NCI-H748 (cell line): ENCODE data around the gene KCNMA1.

Source experiments
- DNase-seq: peaks from one replicate; lab custom pipeline; 2025; ENCODE audit not compliant: unreplicated experiment; lab: John Stamatoyannopoulos, UW

KCNMA1 gene

DNA sequence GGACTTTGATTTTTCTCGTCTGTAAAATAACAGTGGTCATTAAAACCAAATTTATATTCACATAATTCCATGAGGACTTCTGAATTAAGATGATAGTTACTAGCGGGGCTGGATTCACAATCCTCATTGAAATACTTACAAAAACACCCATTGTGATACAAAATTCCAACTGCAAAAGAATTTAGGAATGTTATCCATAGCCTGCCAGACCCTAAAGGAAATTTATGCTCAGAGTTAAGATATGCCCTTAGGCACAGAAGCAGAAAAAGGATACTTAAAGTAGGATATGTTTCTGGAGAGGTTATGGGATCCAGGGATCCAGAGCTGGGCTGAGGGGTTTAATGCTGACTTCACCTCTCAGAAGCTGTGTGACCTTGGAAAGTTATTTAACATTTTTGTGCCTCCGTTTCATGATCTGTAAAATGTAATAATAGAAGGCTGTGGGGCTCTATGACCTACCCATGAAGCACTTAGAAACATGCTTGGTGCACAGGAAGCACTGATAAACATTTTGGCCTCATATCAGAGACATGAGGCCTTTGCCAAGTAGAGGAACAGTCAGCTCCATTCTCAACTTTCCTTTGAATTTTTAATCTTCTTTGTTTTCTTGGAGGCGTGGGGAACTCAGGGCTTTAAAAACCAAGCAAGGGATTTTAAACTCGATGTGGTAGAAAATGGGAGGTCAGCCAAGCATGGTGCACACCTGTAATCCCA lies 744.7 kb downstream of the KCNMA1 start:
- DNase-seq = no peak

DNA sequence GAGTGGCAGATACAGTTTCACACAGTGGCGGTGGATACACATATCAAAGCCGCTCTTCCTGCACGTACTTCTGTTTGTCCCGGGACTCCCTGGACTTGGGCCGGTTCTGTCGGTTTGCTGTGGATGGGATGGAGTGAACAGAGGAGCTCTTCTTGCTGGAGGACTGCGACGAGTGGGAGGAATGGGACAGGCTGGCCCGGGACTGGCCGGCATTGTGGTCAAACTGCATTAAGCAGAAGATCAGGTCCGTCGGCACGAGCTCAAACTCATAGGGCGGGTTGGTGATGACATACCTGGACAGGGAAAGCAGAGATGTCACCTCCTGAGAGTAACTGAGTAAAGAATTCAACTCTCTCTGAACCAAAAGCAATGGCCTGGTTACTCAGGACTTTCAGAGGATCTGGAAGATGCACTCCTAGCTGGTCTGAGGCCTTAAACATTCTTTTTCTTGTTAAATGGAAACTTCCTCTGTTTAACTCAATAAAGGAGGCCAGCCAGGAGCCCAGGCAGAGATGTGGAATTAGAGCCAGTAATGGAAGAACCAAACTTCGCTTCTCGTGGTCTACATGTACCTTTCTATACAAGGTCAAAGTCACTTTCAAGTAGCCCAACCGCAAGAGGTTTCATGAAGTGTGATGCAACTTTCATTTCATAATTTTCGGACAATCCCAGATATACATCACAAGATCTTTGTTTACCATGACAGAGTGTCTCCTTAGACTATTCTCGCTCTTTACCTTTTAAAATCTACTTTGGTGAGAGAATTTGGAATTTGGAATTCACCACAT lies 750.2 kb downstream of the KCNMA1 start:
- no peak for DNase-seq

DNA sequence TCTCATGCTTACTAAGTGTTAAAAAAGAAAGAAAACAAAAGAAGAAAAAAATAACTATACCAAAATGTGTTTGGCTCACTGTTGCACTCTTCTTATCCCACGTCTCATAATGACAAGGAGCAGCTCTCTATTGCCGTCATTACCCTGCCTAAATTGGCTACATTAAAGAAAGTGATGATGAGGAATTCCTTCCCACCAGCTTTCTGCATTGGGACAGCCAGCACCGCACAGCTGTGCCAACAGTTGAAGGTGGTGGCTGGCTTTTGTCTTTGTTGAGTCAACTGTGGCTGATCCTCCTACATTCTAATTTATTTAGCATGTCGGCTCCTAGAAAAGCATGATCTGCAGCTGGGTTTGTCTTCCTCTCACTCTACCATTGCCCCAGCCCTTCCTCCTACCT lies 751.8 kb downstream of the KCNMA1 start:
- DNase-seq = peak; percentile 43

DNA sequence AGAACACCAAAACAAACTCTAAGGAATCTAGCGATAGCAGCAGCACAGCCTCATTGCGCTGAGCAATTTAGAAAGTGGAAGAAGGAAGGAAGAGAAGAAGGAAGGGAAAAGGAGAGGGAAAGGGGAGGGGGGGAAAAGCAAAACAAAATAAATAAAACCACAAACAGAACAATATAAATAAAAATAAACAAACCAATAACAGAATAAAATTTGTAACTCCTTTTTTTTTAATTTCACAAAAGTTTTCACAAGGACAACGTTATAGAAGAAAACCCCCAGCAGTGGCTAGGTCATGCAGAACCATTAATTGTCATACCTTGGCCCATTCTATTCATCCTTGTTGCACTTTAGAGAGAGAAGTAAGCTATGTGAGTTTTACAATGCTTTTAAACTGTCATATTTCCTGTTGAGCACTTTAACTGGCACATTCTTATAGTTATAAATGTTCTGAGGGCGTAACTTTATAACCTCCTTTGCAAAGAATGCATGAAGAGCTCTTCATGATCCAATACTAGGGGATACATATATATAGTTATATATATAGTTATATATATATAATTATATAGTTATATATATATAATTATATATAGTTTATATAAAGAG lies 752.8 kb downstream of the KCNMA1 start:
- DNase-seq = no peak

DNA sequence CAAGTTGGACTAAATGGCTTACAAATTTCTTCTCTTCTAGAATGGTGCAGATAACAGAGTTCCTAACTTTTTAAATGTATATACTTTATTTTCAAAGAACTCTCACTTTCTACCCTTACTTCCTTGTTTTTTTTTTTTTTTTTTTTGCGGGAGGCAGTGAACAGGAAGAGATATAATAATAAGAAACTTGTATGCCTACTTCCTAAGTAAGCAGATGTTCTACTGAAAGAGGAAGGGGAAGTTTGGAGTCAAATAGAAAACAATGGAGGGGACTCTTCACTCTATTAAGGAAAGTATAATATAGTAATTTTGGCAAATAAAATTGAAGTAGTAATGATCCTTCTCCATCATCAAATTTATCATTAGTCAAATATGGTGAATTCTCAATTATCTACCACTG lies 754.0 kb downstream of the KCNMA1 start:
- no peak for DNase-seq

DNA sequence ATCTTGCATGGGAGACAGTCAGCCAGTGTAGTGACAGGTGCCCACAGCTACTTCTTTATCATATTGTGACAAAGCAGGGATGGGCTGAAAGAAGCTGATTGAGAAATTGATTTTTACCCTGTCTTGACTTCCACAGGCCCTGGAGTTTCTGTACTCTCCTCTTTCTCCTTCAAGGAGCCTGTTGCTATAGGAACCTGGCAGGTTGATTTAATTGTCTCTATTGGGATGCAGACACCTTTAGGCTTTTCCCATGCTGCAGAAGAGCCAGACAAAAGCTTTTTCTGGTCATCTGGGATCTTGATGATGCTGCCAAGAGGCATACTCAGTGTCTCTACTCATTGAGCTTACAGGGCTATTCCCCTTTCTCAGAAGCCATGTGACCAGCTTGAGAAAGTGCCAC lies 754.8 kb downstream of the KCNMA1 start:
- DNase-seq = no peak

DNA sequence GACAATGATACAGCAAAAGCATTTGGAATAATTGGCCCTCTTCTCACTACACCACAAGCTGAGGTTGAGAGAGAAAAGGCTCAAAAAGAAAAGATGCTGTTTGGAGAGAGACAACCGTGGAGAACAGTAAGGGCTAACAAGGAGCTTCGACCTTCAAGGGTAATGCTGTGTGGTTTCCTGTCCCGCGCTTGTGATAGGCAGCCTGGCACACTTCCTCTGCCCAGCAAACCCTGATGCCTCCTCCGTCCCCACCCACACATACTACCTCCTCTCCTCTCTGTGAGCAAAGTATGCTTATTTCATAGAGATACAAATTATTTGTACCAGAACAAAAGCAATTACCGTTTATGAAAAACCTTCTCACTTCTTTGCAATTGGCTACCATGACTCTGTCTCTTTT lies 755.4 kb downstream of the KCNMA1 start:
- no peak for DNase-seq

DNA sequence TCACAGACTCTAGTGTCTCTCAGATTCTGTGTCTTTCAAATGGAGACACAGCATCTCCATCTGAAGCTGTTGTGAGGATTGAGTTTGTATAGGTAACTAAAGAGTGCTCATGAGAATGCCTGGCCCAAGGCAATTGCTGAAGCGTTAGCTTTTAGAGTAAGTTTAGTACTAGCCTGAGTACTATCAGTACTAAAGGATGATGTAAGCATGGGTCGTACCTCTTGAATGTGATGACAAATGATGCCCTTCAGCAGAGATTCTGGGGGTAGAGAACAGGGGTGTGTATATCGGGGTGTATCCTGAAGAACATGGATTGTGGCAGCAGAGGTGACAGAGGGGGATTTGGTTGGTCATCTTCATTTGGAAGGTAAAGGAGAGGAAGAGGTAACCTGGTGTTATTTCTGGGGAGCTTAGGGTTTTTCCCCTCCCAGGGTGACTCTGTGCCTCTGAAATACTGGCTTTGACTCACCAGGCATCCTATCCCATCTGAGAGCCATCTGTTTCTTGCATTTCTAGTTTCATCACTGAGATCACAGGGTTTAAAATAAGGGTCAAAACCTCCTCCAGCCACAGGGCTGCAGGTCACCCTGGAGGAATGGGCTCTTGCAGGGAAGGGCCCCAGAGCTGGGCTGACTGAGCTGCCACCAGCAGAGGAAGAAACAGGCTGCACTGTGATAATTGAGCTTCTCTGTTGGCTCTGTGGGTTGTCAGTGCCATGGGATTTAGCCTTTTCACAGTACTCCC lies 756.0 kb downstream of the KCNMA1 start:
- no peak for DNase-seq

DNA sequence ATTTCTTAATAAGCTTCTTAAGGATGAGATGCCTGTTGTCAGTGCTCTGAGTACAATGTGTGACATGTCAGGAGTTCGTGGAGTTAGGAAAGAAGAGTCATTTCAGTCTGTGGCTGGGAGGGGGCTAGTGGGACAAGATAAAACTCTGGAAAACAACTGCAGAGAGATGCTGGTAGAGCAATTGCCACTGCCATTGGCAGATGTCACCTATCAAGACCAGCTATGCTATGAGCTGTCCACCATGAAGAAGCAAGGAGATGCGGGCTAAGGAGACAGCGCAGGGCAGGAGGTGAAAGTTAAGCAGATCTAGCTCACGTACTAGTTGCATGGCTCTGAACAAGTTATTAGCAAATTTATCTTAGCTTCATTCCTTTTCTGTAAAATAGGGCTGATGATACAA lies 756.7 kb downstream of the KCNMA1 start:
- no peak for DNase-seq

DNA sequence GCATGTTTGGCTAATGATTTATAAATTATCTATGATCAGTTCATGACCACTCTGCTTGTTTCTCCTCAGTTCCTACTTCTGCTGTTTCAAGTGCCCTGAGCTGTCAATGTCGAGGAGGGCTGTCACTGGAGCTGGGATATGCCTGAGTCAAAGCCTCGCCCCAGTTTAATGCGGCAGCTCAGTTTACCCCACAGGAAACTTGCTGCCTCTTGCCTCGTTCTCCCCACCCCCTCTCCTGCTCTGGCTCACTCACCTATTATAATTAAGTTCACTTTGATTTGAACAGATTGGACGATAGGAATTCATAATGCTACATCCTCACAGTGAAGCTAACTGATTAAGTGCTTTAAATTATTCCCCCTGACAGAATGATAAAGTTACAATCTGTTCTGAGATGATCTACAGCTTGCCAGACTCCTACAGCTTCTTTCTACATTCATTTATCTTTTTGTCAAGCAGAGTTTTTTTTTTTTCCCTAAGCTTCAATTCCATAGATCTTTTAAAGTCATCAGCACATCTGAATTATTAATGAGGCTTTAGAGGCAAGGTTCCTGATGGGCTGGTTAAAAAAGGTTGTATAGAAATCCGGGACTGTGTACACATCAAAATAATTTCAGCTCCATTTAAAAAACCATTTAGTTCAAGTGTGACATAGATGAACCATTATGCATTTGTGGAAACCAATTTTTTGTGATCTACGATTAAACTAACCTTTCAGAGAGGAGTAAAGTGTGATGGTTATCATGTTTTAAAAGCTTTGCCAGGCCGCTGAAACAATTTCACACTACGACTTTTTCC lies 758.3 kb downstream of the KCNMA1 start:
- peak; percentile 70 for DNase-seq

DNA sequence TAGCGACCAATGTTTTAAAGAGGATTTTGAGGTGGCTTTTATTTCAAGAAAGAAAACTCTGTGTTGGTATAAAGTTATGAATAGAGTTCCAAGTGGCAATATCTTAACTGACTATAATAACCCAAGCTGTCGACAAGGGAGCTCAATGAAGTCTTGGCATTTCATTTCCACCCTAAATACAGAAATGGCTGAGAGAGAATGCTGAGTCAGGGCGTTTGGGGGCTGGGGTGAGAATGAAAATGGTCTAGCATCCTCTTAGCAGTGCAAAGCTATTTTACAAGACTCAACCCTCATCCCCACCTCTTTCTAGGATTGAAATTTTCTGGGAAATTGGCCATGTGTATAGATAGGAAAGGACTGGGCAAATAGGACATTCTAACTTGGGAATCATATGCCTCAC lies 759.1 kb downstream of the KCNMA1 start:
- DNase-seq = no peak

DNA sequence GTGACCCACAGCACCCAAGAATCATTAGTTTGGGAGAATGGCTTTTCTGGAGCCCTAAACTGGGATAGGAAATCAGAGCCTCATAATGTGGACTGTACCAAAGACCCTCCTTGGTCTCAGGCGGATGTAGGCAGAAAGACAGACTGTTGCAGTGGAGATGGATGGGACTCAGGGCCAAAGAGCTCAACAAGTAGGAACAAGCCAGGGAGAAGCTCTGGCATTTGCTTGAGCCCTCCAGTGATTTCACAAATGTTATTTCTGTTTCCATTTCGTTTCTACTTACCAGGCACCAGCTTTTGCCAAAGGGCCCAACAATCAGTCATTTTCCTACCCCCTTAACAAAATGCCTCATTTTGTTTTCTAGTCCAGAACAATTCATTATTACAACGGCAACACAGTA lies 762.7 kb downstream of the KCNMA1 start:
- DNase-seq = no peak

DNA sequence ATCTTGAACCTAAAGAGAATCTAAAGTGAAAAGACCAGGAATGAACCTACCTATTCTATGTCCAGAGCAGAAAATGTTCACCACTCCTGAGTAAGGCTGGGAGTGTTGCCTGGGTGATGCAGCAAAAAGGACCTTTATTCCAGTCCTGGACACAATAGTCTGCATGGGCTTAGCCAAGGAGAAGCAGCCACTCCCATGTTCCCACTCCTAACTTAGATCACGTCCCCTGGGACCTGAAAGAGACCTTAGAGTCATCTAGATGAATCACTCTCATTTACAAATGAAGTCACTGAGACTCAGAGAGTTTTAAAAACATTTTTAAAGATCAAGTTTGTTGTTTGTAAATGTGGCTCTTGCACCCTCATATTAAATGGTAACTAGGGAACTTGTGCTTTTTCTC lies 763.4 kb downstream of the KCNMA1 start:
- peak; percentile 2 for DNase-seq

DNA sequence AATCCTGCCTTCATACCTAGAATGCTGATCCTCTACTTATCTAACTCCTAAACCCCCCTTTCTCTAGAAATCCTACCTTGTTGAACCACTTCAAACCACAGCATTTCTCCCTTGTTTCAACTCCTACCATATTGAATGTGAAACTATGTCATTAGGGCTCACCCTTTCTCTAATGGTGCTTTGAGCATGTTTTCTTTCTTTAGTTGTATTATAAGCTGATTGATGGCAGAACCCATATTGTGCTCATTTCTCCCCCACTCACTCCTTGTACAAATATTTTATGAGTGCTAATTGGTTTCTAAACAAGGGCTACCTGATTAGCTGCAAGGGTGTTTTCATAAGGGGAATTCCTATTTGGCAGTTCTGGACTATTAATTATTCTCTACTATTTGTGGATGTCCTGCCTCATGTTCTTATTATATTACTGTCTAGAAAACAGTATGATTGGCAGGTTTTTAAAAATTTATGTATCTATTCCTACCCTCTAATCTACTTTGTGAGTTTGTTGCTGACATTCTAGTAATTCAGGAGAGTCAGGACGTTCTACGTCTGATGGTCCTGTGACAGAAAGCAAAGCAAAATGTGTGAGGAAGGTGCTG lies 765.8 kb downstream of the KCNMA1 start:
- DNase-seq = peak; percentile 67

DNA sequence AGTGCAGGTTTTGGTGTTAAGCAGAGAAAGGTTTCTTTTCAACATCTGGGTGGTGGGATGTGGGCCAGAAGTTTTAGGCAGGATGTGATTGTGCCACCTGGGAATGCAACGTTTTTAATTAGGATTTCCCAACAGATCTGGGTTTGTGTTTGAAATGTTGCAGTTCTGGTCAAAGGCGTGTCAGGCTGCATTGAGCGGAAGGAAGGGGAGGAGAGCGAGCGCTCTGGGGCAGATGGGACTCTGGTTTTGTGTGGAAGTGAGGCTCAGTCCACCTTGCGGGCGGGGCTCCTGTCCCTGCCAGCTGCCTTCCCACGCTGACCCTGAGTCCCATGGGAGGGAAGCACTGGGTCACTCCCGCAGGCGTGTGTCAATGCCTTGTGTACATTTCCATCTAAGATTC lies 767.7 kb downstream of the KCNMA1 start:
- peak; percentile 68 for DNase-seq

DNA sequence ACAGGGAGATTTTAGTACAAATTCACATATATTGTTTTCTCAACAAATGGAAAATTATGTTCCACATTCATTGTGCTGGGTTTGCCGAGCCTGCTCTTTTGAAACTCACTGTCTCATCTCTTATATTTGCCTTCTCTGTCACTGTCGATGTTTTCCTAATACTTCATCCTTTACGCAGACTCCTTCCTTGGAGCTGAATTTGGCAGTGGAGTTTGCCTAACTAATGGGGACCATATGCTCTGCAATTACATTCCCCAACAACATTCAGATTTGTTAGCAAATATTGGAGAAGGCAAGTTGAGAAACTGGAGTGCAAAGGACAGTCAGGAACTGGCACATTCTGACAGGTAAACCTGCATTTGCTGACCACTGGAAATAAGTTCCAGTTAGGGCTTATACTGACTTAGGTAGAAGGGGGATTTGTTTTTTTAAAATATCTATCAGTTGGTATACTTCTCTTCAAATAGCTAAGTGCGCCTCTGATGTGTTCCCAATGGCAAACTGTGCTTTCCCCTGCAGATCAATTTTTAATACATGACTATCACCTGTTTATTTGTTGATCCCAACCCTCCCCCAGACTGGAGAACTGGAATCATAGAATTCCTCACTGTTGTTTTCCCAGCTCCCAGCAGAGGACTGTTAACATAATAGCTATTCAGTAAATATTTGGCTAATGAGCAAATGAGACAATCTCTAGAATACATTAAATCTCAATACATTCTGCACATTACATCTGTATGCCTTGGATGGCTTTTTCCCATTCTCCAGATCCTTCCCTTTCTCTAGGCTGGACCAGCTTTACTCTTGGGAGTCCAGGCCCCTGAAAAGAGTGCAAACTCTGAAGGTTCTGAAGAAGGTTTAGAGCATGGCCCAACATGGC lies 769.3 kb downstream of the KCNMA1 start:
- DNase-seq = peak; percentile 49

DNA sequence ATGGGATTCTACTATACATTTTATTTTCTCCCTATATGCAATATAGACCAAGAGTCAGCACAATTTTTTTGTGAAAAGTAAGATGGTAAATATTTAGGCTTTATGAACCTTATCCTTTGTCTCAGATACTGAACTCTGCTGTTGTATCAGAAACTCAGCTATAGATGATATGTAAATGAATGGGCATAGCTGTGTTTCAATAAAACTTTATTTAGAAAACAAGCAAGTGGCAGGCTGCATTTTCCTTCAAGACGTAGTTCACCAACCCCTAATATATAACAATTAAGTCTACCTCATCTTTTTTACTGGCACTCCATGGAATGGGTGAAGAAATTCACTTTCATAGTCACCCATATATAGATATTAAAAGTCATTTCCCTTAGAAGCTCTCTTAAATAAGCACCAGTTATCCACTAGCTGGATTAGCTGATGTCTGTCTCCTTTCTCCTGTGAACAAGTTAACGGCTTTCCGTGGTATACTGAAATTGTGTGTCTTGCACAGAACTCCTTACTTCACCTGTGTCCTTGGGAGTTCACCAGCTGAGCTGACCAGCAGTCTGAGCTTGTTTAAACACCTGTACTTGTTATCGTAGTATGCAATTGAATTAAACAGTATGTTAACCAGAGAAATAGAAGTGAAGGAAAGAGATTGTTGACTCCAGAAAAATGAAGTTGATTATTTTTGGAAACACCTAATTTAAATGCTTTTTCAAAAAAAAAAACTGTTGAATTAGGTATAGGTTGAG lies 770.6 kb downstream of the KCNMA1 start:
- DNase-seq = no peak

DNA sequence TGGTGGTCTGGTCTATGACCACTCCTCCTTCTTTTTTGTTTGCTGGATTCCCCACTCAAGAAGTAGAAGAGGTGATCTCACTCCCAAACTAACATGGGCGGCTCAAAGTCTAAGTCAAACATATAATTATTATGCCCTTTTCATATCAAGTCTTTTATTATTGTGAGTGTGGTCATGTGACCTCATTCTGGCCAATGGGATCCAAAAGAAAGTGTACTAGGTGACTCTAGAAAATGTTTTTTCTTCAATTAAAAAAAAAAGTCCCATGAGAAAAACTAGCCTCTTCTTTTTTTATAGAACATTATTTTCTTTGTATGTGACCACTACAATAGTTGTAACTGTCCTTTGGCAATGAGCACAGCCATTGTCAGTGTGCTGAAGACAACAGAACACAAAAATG lies 772.7 kb downstream of the KCNMA1 start:
- DNase-seq = no peak

DNA sequence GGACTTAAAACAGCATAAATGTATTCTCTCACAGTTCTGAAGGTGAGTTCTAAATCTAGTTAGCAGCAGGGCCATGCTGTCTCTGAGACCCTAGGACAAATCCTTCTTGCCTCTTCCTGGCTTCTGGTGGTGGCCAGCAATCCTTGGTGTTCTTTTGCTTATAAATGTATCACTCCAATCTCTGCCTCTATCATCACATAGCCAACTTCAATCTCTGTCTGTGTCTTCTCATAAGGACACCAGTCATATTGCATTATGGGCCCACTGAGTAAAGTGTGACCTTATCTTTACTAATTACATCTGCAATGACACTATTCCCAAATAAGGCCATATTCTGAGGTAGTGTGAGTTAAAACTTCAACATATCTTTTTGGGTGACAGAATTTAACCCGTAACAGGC lies 778.9 kb downstream of the KCNMA1 start:
- DNase-seq = no peak
